SIG-M5 treated with dmso at 0.1 percent for 504 hours (cell line): ENCODE data around the gene MAGI3.
"Not testable (repeated sequence)": the region's sequence is repeated elsewhere in the genome, so short reads cannot be mapped to it uniquely, and the experiment has no call there.

Experiments used
- DNase-seq: peaks from one replicate; lab custom pipeline; 2025; ENCODE audit not compliant: unreplicated experiment; lab: John Stamatoyannopoulos, UW

The MAGI3 gene

GRCh38 chr1:113678159-113678469 lies 287.8 kb downstream of the MAGI3 start:
- DNase-seq: no peak

DNA sequence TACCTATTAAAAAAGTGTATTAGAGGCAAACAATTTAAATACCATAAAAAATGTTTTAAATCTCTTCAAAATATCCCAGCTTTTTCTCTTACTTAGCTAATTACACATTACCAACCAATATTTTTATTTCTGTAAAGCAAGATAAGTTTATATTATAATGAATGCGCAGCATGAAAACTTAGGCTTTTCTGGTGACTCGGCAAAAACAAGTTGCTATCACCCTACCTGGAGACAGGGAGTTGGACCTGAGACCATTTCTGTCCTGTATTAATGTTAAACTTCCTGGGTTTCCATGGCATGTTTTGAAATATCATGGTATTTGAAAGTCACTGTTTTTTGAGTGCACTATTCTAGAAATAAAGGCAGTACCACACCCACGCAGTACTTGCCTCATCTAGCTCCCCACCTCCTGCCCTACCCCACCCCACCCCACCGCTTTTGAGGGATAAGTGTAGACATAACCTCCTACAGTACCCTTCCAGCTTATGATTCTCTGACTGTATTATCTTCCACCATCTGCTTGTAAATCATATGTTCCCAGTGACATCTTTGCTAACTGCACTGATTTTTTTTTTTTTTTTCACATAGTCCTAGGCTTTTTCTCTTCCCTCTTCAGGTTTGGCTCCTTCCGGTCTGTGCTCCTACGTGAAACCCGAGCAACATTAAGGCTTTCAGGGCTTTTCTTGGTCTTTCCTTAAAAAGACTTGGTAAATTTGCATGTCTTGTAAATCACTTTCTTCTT lies 291.5 kb downstream of the MAGI3 start:
- DNase-seq: no peak

DNA sequence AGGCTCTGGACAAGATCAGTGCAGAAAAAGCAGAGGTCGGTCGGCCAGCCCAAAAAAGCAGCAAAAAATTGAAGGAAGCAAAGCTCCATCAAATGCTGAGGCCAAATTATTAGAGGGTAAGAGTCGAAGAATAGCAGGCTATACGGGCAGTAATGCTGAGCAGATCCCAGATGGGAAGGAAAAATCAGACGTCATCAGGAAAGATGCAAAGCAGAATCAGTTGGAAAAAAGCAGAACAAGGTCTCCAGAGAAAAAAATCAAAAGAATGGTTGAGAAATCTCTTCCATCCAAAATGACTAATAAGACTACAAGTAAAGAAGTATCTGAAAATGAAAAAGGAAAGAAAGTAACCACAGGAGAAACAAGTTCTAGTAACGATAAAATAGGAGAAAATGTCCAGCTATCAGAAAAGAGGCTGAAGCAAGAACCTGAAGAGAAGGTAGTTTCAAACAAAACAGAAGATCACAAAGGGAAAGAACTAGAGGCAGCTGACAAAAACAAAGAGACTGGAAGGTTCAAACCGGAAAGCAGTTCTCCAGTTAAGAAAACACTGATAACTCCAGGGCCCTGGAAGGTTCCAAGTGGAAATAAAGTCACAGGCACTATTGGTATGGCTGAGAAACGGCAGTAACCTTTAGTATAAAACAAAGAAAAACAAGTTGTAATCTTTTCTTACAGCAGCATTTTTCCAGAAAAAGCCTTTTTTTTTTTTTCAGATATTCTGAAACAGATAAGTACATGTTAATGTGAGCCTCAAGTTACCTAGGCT lies 293.3 kb downstream of the MAGI3 start:
- no peak for DNase-seq

DNA sequence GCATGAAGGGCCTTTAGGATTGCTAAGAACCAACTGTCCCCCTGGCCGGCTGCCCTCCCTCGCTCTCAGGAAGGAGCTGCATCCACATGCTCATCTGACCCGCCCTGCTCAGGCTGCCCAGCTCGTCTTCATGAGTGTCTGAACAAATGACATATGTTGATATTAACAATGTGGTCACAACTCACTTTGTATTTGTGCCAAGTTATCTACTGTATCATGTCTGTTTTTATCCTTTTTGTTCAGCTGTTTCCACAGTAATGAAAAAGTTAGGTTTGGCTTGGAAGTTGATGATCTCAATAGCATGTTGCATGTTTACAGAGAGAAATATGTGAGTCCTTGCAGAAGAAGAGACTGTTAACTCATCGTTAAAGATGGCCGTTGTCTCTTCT lies 293.8 kb downstream of the MAGI3 start:
- no peak for DNase-seq

- no peak for DNase-seq
These were observed 296.7 kb downstream of the MAGI3 start for GRCh38 chr1:113686891-113687618.

DNA sequence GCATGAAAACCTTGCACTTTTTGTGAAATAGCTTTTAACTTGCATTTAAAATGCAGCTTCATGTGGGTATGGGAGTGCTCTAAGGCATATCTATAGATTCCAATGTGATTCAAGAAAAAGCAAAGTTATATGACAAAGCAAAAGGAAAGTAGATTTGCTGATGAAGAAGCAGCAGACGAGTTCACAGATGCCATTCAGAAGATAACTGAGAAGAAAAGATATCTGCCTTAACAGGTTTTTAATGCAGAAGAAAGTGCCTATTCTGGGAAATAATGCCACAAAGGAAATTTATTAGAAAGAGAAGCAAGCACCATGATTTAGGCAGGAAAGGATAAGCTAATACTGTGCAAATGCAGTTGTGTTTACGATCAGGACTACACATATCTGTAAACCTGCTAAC lies 300.9 kb downstream of the MAGI3 start:
- DNase-seq: no peak

- no peak for DNase-seq
These were observed 302.0 kb downstream of the MAGI3 start for GRCh38 chr1:113692342-113692741.

GRCh38 chr1:113692824-113693431 lies 302.6 kb downstream of the MAGI3 start:
- DNase-seq: no peak

GRCh38 chr1:113694910-113695309 lies 304.6 kb downstream of the MAGI3 start:
- DNase-seq: no peak

DNA sequence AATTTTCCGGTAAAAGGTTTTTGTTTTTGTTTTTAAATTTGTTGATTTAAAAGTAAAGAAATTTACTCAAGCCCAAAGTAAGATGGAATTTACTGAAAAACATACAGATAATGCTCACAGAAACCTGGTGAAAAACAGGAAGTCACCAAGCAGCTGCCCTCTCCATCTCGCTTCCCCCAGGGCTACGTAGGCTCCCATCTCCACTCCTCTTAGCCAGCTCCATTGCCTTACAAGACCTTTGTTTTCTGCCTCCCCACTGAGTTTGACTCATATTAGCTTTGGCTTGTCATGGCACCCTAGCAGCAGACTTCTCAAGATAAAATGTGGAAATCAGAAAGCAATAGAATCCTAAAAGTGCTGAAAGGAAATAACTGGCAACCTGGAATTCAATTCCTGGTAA lies 311.1 kb downstream of the MAGI3 start:
- DNase-seq: peak; percentile 14

GRCh38 chr1:113714606-113715269 lies 324.4 kb downstream of the MAGI3 start:
- DNase-seq: no peak

DNA sequence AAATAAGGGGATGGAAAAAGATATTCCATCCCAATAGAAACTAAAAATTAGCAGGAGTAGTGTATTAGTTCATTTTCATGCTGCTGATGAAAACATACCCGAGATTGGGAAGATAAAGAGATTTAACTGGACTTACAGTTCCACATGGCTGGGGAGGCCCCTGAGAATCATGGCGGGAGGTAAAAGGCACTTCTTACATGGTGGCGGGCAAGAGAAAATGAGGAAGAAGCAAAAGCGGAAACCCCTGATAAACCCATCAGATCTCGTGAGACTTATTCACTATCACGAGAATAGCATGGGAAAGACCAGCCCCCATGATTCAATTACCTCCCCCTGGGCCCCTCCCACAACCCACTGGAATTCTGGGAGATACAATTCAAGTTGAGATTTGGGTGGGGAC lies 327.2 kb downstream of the MAGI3 start:
- not testable (repeated sequence) for DNase-seq

- DNase-seq: not testable (repeated sequence)
These were observed 328.3 kb downstream of the MAGI3 start for GRCh38 chr1:113718621-113719020.

DNA sequence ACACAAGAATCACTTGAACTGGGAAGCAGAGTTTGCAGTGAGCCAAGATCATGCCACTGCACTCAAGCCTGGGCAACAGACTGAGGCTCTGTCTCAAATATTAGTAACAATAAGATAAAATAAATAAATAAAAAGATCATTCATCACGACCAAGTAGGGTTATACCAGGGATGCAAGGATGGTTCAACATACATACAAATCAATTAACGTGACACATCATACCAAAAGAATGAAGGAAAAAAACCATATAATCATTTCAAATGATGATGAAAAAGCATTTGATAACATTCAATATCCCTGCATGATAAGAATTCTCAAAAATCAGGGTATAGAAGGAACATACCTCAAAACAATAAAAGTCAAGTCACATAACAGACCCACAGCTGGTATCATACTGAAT lies 330.7 kb downstream of the MAGI3 start:
- DNase-seq: no peak

- no peak for DNase-seq
These were observed 342.5 kb downstream of the MAGI3 start for GRCh38 chr1:113732802-113733201.

DNA sequence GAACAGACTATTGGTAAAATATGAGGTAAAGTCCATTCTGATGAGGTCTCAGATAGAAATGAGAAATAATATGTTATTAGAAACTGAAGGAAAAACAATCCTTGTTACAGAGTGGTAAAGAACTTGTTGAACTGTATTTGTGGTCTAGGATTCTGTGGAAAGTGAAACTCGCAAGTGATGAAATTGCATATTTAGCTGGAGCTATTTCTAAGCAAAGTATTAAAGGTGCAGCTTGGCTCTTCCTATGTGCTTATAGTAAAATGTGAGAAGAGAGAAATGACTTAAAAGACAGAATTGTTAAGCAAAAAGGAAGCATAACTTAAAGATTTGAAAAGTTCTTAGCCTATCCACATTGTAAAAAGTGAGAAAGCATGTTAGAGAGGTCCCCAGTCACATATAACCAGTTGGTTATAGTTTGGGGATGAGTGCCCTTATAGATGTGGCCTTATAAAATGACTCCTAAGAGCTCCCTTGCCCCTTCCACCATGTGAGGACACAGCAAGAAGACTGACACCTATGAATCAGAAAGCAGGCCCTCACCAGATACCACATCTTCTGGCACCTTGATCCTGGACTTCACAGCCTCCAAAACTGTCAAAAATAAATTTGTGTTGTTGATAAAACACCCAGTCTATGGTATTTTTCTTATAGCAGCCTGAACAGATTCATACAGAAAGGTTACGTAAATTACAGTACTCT lies 344.2 kb downstream of the MAGI3 start:
- no peak for DNase-seq
